ENCODE data around the gene GPD2.
"Not testable (repeated sequence)": the region's sequence is repeated elsewhere in the genome, so short reads cannot be mapped to it uniquely, and the experiment has no call there.

GPD2 gene

DNA sequence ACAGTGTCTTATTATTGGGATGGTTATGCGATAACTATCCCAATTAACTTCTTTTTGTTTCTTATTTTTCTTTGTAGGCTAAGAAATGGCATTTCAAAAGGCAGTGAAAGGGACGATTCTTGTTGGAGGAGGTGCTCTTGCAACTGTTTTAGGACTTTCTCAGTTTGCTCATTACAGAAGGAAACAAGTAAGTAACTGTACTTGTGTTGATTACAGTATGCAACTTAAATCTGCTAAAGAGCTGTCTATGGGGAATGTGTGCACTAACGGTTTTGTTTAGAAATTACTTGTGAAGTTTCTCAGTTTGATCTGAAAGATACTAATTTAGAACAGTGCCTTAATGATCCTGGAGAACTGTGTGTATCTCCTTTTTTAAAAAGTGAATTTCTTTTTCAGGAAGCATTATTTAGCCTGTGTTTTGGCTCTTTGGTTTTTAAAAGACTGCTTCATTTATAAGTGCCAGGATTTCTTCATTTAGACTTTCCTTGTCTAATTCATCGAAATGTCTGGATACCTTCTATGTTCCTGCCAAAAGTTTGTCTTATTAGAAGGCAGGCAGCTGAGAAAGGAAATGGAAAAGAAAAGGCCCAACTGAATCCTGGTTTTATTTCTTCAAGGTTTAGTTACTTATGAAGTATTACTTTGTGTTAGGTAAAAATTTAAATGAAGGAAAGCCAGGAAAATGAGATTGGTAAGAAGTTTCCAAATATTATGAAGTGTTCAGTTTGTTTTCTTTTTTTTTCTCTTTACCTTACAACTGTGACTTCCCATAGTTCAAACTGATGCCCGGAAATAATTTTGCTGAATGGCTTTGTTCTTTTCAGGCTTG, 40.1 kb downstream of the GPD2 start:
- no peak for DNase-seq (ENCODE audit: low read depth in 2 of 2)

DNA sequence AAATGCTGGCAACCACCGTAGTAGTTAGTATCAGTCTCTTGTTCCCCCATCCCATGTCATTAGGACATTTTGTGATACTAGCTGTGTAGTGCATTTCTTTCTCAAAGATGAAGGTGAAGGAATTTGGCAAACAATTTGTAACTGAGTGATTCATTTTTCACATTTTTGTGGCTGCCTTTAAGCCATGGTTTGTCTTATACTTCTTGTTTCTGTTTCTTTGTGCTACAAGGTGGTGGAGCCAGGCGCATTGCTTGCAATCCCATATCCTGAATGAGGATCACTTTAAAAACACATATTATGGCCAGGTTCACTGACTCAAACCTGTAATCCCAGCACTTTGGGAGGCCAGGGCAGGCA, 40.6 kb downstream of the GPD2 start:
- DNase-seq (ENCODE audit: low read depth in 2 of 2) = no peak

DNA sequence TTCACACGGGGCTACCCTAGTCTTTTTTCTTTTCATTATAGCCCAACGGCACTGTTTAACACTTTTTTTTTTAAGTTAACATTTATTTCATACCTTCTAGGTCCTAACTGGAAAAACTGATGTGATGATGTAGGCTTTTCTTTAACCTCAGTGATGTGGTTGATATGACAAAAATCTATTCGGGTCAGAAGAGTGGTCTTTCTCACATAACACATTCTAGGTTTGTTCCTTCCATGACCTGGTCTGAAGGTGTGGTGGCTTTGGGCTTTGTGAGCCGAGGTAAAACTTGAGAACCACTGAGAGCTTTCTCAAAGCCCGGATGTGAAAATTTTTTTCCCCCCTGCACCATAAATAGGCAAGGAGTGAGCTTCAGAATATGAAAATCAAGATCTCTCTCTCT, 44.2 kb downstream of the GPD2 start:
- no peak for DNase-seq (ENCODE audit: low read depth in 2 of 2)

DNA sequence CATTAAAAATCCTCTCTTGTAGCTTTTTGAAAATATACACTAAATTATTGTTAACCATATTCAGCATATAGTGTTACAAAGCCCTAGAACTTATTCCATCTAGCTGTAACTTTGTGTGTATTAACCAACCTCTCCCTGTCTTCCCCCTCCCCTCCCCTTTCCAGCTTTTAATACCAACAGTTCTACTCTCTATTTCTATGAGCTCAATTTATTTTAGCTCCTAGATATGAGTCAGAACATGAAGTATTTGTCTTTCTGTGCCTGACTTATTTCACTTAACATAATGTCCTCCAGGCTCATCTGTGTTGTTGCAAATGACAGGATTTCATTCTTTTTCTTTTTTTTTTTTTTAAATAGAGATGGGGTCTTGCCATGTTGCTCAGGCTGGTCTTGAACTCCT, 45.1 kb downstream of the GPD2 start:
- no peak for DNase-seq (ENCODE audit: low read depth in 2 of 2)

DNA sequence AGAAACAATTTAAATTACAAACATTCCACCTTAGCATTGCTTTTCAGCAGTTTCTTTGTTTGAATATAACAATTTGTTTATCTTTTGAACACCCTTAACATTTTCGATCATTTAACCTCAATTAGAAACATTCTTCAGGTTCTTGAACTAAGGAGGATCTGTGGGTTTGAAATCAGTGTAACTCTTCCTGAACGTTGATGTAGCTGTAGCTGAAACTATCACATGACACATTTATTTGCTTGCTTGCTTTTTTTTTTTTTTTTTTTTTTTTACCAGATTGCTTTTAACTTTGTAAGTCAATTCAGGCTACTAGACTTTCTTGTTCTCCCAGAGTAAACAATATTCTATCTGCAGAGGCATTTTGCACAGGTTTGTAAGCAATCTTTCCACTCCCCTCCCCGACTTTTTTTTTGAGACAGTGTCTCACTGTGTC, 47.6 kb downstream of the GPD2 start:
- DNase-seq (ENCODE audit: low read depth in 2 of 2) = no peak

DNA sequence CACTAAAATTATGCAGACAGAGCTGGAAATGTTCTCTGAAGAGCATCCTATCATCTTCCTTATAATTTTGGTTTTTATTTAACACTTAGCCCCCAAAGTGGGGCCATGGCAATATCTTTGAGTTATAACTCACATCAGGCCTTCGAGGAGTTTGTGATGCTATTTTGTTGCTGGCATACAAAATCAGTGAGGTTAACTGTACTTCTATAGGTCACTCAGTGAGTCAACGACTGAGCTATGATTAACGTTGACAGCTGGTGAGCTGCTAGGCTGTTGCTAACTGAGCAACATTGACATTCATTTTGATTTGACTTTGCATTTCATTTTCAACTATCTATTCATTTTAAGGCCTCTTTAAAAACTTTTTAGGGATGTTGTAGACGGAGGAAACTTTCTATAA, 50.0 kb downstream of the GPD2 start:
- DNase-seq (ENCODE audit: low read depth in 2 of 2) = no peak

DNA sequence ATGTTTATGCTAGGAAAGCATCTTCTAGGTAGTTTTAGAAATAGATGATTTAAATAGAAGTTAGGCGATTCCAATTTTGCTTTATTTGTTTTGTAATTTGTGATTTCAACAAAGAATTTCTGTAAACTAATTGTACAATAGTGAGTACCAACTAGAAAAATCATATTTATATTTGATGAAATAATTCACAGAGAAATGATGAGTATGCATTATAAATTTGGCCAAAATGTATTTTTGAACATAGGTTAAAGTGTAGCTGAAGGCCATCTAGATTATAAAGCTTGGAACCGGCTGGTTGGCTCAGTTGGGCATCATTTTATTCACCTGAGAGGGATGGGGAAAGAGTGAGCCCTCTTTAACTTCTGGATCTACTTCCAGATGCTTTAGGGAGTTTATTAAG, 50.4 kb downstream of the GPD2 start:
- DNase-seq (ENCODE audit: low read depth in 2 of 2) = no peak

DNA sequence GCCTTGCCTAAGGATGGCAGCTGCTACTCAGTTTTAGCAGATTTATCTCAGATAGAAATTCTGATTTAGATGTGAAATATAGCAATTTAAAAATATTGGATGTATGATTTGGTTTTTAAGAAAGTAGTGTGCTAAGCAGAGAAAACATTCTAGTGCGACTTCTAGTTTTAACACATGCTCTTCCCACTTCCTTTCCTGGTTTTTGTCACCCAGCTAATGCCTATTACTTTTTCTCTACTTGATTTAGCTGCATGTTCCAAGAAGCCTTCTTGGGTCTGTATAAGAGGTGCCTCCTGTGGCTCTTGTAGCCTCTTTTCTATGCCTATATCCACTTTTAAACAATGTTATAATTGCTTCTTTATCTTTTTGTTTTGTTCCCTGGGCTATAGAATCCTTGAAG, 53.0 kb downstream of the GPD2 start:
- DNase-seq (ENCODE audit: low read depth in 2 of 2) = no peak

DNA sequence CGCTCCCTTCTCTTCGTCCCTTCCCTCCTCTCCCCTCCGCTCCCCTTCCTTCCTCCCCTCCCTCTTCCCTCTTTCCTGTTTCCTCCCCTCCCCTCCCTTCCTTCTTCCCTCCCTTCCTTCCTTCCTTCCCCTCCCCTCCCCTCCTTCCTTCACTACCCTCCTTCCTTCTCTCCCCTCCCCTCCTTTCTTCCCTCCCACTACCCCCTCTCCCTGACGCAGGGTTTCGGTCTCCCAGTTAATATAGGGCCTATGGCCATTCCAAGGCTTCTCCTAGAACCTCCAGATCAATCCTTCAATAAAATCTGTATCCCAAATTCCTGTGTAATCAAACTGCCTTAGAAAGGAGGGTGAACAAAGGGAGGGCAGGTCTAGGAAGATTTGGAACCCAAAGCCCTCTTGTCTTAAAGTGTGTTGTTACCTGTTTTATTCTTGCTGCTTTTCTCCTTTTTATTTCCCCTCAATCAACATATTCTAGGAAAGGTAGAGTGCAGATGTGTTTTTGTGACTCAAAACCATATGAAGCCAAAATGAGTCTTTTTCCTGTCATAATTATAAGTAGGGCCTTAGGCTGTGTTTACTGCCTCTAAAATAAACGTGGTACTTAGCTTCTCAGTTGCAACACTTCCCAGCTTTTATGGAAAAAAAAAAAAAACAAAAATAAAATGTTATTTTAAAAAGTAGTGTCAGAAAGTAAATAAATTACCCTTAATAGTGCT, 53.7 kb downstream of the GPD2 start:
- DNase-seq (ENCODE audit: low read depth in 2 of 2) = no peak

DNA sequence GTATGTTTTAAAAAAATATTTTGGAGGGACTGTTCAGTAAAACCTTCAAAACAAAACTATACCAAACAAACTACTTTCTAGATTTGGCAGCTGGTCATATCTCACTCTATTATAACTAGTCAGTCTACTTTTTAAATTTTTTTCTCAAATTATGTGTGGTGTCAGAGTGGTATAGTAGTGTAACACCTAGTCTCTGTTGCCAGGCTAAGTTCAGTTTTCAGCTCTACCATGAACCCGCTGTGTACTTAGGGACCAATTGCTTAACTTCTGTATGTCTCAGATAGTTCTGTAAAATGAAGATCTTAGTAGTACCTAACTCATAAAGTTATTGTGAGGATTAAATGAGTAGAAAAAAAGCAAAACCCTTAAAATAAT, 54.3 kb downstream of the GPD2 start:
- no peak for DNase-seq (ENCODE audit: low read depth in 2 of 2)

DNA sequence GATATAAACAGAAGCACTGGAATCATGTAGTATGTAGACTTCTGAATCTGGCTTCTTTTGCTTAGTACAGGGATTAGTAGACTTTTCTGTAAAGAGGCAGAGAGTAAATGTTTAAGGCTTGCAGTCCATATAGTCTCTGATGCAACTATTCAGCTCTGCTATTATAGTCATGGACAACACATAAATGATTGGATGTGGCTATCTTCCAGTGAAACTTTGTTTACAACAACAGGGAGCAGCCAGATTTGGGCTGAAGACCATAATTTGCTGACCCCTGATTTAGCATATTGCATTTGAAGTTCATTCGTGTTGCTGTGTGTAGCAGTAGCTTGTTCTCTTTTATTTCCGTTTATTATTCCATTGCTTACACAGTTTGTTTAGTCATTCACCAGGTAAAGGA, 55.0 kb downstream of the GPD2 start:
- no peak for DNase-seq (ENCODE audit: low read depth in 2 of 2)

DNA sequence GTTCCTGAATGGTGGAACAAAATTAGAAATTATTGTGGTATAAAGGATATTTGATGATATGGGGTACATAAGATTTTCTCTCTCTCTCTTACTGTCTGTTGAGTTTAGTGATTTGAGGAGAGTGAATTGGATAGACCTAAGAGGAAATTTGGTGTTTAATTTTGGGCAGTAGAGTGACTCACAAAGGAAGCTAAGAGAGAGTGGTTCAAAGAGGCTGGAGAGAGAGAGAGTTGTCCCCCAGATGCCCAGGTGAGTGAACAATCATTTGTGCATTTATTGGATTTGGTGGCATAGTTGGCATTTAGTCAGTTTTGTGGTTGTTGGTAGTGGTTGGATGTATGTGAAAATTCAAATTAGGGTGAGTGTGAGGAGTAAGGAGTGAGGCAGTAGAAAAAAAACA, 56.8 kb downstream of the GPD2 start:
- no peak for DNase-seq (ENCODE audit: low read depth in 2 of 2)

DNA sequence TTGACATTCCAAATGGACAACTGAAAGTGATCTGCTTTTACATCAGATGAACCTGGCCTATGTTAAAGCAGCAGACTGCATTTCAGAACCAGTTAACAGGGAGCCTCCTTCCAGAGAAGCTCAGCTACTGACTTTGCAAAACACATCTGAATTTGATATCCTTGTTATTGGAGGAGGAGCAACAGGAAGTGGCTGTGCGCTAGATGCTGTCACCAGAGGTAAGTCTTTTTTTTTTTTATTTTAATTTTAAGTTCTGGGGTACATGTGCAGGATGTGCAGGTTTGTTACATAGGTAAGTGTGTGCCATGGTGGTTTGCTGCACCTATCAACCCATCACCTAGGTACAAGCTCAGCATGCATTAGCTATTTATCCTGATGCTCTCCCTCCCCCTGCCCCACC, 59.8 kb downstream of the GPD2 start:
- DNase-seq (ENCODE audit: low read depth in 2 of 2) = not testable (repeated sequence)

DNA sequence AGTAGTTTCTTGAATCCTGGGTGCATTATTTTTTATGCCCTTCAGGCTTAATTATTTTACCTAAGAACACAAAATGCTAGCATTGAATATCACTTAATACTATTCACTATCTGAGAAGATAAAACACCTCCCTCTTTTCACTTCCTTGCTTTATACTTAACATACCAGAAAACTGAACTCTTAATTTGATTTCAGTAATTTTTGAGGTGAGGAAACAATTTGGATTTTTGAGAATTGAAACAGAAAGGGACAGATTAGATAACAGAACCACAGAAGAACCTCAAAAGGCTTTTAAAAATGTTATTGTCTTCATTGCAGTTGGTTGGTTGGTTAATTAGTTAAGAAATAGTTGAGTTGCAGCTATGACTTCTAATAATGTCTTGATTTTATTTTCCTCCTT, 69.5 kb downstream of the GPD2 start:
- DNase-seq (ENCODE audit: low read depth in 2 of 2) = no peak

DNA sequence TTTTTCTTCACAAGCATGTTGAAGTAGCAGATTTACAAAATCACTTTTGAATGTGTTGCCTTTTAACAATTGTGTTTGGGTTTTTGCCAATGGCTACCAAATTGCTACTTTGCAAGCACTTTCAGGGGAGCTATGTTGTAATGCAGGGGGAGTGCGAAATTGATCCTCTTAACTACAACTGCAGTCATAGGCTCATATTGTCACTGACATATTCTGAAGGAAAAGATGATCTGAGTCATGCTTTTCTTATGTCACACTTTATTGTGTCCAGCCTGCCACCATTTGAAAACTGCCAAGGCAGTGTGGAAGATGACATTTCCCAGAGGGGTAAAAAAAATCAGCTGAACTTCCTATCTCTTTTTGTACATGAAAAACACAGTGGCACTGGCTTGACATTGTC, 74.9 kb downstream of the GPD2 start:
- no peak for DNase-seq (ENCODE audit: low read depth in 2 of 2)

DNA sequence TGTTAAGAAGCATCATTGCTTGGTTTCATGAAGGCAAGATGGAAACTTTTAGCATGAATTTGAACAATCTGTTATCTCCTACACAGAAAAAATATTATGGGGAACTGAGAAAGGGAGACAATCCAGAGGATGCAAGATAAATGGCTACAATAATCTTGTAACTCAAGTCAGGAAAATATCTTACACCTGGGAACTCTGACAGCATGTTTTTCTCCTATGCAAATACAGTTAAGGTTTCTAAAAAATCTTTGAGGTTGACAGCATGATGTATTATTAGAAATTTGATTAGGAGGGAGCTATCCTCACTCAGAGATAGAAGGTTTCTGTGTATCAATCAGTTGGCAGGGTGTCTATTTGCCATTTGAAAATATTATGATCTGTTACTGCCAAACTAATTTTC, 75.6 kb downstream of the GPD2 start:
- no peak for DNase-seq (ENCODE audit: low read depth in 2 of 2)

DNA sequence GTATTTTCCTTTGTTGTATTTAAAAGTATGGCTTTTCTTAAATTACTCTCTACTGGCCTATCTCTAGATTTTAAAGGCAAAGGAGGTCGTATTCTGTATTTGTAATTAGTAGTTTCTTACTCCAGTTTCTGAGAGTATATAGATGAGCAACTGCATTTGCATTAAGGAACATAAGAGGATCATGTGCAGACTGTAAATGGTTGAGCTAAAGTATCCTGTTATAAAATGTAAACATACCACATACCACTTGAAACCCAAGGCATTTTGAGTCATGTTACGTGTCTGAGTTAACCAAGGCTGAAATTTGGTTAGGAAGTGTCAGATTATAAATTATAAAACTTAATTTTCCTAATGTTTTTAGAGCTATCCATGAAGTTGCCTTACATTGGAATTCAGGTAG, 76.3 kb downstream of the GPD2 start:
- DNase-seq (ENCODE audit: low read depth in 2 of 2) = no peak

DNA sequence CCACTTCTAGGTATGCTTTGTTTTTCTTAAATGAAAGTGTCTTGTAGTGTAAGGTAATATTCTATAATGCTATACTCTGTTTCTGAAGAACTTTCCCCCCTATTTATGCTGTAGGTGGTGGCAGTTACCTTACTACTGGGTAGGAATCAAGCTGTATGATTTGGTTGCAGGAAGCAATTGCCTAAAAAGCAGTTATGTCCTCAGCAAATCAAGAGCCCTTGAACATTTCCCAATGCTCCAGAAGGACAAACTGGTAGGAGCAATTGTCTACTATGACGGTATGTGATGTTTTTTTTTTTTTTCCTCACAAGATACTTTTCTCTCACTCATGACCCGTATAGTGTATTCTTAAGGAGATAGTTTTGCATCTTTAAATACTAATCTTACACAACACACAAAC, 77.0 kb downstream of the GPD2 start:
- DNase-seq (ENCODE audit: low read depth in 2 of 2) = no peak

DNA sequence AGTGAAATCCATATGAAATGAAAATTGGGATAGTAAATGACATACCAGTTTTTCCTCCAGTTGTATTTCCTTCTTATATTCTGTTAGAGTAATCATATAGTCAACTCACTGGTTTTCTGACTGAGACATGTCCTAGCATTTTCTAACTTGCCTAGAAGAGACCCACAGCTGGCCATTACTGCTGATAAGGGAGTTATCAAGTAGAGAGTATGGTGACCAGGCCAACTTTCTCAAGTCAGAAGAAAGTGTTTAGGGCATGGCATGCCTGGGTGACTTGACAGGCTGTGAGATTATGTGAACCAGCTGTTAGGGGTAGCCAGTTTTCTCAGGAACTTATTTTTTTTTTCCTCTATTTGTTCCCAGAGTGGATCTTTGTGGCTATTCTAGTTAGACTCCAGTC, 81.2 kb downstream of the GPD2 start:
- no peak for DNase-seq (ENCODE audit: low read depth in 2 of 2)

DNA sequence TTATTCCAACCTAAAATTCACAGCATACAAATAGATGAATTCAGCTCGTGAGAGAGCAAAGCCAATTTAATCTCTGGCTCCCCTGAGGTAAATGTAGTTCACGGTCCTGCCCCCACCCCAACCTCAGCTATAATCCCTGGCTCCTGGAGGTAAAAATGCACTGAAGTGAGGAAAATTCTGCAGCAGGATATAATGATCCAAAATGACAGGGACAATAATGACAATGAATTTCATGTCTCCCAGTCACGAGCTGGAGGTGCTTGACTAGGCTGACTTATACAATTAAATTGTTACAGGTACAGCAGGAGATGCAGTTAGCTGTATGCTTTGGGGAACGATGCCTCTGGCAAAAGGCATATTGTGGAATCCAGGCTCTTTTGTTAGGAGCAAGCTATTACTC, 82.0 kb downstream of the GPD2 start:
- DNase-seq (ENCODE audit: low read depth in 2 of 2) = no peak

DNA sequence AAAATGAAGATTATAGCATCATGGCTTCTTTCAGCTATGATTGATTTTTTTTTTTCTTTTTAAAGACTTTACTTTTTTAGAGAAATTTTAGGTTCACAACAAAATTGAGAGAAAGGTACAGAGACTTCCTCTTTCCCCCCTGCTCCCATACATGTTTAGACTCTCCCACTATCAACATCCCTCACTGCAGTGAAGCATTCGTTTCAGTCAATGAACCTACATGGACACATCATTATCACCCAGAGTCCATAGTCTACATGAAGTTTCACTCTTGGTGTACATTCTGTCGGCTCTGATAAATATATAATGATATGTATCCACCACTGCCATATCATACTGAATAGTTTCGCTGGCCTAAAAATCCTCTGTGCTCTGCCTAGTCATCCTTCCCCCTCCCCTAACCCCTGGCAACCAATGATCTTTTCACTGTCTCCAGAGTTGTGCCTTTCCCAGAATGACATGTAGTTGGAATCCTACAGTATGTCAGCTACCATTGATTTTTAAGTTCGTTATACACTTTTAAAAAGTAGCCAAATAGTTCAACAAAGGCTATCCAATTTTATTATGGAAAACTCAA, 86.8 kb downstream of the GPD2 start:
- no peak for DNase-seq (ENCODE audit: low read depth in 2 of 2)

DNA sequence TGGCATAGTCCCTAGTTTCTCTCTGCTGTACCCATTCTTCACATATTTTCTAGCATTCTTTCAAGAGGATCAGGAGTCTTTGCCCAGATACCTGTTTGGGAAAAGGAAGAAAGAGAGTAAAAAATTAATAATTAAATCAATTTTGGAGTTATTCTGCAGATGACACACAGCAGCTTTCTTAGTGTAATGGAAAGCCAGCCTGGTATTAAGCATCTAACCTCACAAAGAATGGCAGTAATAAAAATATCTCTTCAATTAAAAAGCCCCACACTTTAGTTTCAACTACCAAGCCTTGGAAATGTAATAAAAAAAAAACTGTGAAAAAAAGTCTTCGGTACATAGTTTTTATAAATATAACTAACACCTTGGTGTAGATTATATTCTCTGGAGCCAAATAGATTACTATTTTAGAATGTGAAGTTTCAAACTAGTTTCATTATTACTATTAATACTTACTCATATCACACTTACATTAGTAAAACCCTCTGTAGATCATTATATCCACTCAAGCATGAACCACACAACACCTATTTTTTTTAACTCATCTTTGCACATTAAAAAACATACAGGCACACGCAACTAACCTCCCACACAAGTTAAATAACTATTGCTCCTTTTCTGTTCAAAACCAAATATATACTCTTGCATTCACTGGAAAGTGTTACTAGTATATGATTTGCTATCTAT, 90.9 kb downstream of the GPD2 start:
- no peak for DNase-seq (ENCODE audit: low read depth in 2 of 2)

DNA sequence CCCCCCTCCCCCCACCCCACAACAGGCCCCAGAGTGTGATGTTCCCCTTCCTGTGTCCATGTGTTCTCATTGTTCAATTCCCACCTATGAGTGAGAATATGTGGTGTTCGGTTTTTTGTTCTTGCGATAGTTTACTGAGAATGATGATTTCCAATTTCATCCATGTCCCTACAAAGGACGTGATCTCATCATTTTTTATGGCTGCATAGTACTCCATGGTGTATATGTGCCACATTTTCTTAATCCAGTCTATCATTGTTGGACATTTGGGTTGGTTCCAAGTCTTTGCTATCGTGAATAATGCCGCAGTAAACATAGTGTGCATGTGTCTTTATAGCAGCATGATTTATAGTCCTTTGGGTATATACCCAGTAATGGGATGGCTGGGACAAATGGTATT, 92.4 kb downstream of the GPD2 start:
- not testable (repeated sequence) for DNase-seq (ENCODE audit: low read depth in 2 of 2)
